Uterus (tissue), 2 donors: Measurements from ENCODE around the gene HTR4.

Experiments used
- CTCF ChIP-seq, 4 experiments: fragments of 200-600 bp in 2 of 4; fragments of 450-650 bp in 2 of 4; sonication (generic) in 2 of 4; IDR thresholded peaks; one replicate each; pipeline ENCODE4 v1.5.1; 2016 to 2019; ENCODE audit warnings: antibody characterized with exemption in 4 of 4, mild to moderate bottlenecking in 2 of 4, moderate library complexity in 1 of 4
- POLR2A ChIP-seq, 2 donors: fragments of 450-650 bp; IDR thresholded peaks; one replicate each; pipeline ENCODE4 v1.6.1; 2016; ENCODE audit warnings: antibody characterized with exemption in 2 of 2, mild to moderate bottlenecking in 1 of 2, moderate library complexity in 1 of 2

DNA sequence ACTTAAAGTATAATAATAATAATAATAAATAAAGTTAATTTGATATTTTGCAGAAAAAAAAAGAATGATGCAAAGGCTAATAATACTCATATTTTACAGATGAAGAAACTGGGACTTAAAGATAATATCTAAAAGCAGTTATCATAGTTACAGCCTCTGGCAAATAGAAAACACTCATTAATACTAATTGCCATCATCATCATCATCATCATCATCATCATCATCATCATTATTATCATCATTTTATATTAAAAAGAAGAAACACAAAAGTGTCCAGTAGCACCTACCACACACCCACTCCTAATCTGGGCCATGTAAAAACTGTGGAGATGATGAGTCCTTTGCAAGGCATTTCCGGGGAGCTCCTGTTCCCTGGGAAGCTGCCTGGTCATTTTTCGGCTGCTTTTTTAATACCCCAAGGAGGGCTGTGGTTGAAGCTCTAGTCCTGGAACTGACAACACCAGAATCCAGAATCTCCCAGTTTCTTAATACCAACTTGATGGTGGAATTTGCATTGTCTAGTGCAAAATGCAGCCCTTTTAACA, 70.8 kb downstream of the HTR4 start:
- TF ChIP-seq CTCF (IDR thresholded peaks at IDR 0.05) (no peak), POLR2A (IDR thresholded peaks at IDR 0.05) (no peak)
